ENCODE results near the gene RBBP8NL.

Gene RBBP8NL

DNA sequence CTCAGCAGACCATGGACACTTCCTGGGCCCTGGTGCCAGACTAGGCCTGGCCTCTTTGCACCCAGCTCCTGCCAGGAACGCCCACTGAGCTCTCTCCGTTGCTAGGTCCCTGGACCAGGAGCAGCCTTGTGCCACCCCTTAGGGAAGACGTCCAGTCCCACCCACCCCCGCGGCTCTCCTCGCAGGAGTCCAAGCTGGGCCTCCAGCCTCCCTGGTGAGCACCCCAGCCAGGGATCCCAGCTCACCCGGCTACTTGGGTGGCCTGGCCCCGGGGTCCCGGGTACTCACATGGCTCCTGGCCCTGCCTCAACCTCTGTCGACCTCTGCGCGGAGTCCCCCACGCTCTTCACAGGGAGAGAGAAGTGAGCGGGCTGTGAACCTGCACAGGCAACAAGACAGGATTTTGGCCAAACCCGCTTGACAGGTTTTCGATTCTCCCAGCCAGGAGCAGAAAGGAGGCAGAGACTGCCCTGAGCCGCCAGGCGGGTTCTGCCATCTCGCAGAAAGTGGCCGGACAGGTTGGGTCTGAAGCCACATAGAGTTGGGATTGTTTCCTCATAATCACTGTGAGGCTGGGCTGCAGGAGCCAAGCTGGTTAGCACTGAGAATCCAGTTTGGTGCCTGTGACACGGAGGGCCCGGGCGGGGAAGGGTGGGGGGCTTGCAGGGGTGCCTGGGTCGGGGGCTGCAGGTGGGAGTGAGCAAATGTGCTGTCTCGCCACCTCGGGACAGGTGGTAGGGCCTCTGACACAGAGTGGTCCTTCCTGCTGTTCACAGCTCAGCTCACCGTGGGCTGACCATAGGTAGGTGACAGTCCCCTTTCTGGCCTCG, at the start of gene RBBP8NL:
TSS of gene RBBP8NL (minus strand) at position 368 of the 830 bp plus-strand sequence. CDS start 7,892 bp downstream, outside the sequence.
- FAIRE-seq (no peak), DNase-seq (ENCODE audit: insufficient read length, low spot score) (no peak)

GRCh38 chr20:62476056-62476838, 48.9 kb upstream of the RBBP8NL start:
- TF ChIP-seq, protein P1, sequence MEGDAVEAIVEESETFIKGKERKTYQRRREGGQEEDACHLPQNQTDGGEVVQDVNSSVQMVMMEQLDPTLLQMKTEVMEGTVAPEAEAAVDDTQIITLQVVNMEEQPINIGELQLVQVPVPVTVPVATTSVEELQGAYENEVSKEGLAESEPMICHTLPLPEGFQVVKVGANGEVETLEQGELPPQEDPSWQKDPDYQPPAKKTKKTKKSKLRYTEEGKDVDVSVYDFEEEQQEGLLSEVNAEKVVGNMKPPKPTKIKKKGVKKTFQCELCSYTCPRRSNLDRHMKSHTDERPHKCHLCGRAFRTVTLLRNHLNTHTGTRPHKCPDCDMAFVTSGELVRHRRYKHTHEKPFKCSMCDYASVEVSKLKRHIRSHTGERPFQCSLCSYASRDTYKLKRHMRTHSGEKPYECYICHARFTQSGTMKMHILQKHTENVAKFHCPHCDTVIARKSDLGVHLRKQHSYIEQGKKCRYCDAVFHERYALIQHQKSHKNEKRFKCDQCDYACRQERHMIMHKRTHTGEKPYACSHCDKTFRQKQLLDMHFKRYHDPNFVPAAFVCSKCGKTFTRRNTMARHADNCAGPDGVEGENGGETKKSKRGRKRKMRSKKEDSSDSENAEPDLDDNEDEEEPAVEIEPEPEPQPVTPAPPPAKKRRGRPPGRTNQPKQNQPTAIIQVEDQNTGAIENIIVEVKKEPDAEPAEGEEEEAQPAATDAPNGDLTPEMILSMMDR (IDR thresholded peaks at IDR 0.05; ENCODE audit: insufficient read depth, missing control alignments) = no peak
- DNase-seq (ENCODE audit: insufficient read length, low spot score) = no peak

More for the DNA sequence above, at the start of gene RBBP8NL:
- TF ChIP-seq, protein P1 (IDR thresholded peaks at IDR 0.05; ENCODE audit: insufficient read depth, missing control alignments) = no peak

GRCh38 chr20:62475772-62476055, 48.4 kb upstream of the RBBP8NL start, which contains the start of gene GATA5:
Gene GATA5, minus strand, starts transcription at chr20:62475995. Its CDS starts 474 bp downstream, at chr20:62475521.
- DNase-seq (ENCODE audit: insufficient read length, low spot score) = no peak
- TF ChIP-seq, protein P1 (IDR thresholded peaks at IDR 0.05; ENCODE audit: insufficient read depth, missing control alignments) = no peak
- no peak for FAIRE-seq

More at GRCh38 chr20:62476056-62476838, 48.9 kb upstream of the RBBP8NL start:
- no peak for FAIRE-seq

GRCh38 chr20:62475027-62475771, 47.9 kb upstream of the RBBP8NL start:
- DNase-seq (ENCODE audit: insufficient read length, low spot score) (no peak), FAIRE-seq (no peak)
- TF ChIP-seq, protein P1 (IDR thresholded peaks at IDR 0.05; ENCODE audit: insufficient read depth, missing control alignments) = no peak

DNA sequence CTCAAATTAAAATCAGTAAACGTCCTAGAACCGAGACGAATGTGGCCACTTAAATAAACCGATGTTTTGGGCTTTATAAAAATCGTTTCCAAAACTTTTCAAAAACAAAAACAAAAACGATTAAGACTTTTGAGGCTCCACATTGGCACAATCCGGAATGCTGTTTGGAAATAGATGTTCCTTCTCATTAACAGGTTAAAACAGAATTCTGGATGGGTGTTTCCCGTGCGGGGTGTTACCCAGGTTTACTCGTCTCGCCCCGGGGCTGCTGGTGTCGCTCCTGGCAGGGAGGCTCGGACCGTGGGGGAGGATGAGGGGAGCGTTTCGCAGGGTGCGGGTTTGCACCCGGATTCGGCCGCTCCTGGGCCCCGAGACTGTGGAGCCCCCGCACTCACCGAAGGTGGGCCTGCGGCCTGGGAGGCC, 47.3 kb upstream of the RBBP8NL start:
- DNase-seq (ENCODE audit: insufficient read length, low spot score) (no peak), FAIRE-seq (no peak)
- TF ChIP-seq, protein P1 (IDR thresholded peaks at IDR 0.05; ENCODE audit: insufficient read depth, missing control alignments) = no peak

DNA sequence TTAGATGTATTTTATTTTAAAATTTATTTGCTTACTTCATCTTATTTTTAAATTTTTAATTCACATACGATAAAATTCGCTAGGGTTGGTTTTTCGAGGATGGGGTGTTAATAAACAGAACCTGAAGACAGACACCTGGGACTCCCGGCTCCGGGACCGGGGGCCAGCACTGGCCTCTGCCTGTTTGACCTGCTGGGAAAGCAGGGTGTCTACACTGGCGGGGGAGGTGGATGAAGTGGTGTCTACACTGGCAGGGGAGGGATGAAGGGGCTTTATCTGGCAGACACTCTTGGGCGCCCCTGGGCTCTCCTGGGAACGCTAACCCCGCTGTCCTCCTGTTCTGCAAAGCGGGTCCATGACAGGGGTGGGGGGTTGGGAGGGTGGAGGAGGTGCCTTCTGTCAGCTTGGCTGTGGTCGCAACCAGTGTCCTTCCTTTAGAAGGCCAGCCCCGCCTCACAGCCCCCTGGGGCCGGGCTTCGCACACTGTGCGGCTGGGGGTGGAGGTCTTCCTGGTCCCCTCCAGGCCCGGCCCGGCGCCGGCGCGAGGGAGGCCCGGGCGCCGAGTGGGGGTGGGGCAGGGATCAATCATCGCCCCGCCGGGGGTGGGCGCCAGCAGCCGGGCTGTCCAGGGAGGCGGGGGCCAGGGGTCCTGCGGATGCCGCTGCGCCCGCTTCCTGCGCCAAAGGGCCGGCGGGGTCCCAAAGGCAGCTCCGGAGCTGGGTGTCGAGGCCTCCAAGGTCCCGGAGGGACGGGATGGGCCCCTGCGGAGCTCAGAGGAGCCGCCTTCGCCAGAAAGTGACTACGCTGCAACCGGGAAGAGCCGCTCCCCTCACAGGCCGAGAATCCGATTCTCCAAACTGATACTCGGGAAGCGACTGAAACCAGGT, 46.6 kb upstream of the RBBP8NL start:
- no peak for FAIRE-seq
- DNase-seq (ENCODE audit: insufficient read length, low spot score) = no peak
- TF ChIP-seq, protein P1 (IDR thresholded peaks at IDR 0.05; ENCODE audit: insufficient read depth, missing control alignments) = no peak
